NCI-H82 treated with DMSO at 0.1 percent for 48 hours (cell line): ENCODE measurements around the gene MPP2.
"Not testable (repeated sequence)": the region's sequence is repeated elsewhere in the genome, so short reads cannot be mapped to it uniquely, and the experiment has no call there.

Source experiments
- DNase-seq: peaks from one replicate; lab custom pipeline; 2025; ENCODE audit not compliant: unreplicated experiment; lab: John Stamatoyannopoulos, UW

The MPP2 gene

GRCh38 chr17:43931062-43931571 lies 23.8 kb upstream of the MPP2 start:
- DNase-seq, result no peak

GRCh38 chr17:43928609-43929008 lies 21.3 kb upstream of the MPP2 start:
- no peak for DNase-seq

GRCh38 chr17:43927929-43928328 lies 20.6 kb upstream of the MPP2 start:
- DNase-seq, result not testable (repeated sequence)

- no peak for DNase-seq
Observed at GRCh38 chr17:43927060-43927864, 19.9 kb upstream of the MPP2 start.

GRCh38 chr17:43924558-43924957 lies 17.2 kb upstream of the MPP2 start:
- DNase-seq, result no peak

- no peak for DNase-seq
Observed at GRCh38 chr17:43920500-43921095, 13.3 kb upstream of the MPP2 start.

GRCh38 chr17:43918026-43918389 lies 10.7 kb upstream of the MPP2 start:
- DNase-seq, result no peak

GRCh38 chr17:43917348-43918025 lies 10.2 kb upstream of the MPP2 start:
- DNase-seq, result peak; percentile 14

- DNase-seq, result no peak
Observed at GRCh38 chr17:43917016-43917347, 9.6 kb upstream of the MPP2 start.

GRCh38 chr17:43916385-43916784 lies 9.0 kb upstream of the MPP2 start:
- no peak for DNase-seq

- DNase-seq, result no peak
Observed at GRCh38 chr17:43915559-43915958, 8.2 kb upstream of the MPP2 start.

GRCh38 chr17:43914451-43914850 lies 7.1 kb upstream of the MPP2 start:
- peak; percentile 85 for DNase-seq

GRCh38 chr17:43913584-43913983 lies 6.2 kb upstream of the MPP2 start:
- DNase-seq, result no peak

GRCh38 chr17:43912635-43913304 lies 5.4 kb upstream of the MPP2 start:
- DNase-seq, result no peak

GRCh38 chr17:43911904-43912303 lies 4.6 kb upstream of the MPP2 start:
- no peak for DNase-seq

- DNase-seq, result no peak
Observed at GRCh38 chr17:43909537-43910231, 2.3 kb upstream of the MPP2 start.

GRCh38 chr17:43907998-43908721 lies 824 bp upstream of the MPP2 start:
- DNase-seq, result peak; percentile 51

- DNase-seq, result no peak
Observed at GRCh38 chr17:43906951-43907424, 348 bp downstream of the MPP2 start.

- DNase-seq, result no peak
Observed at GRCh38 chr17:43905985-43906852, 1.1 kb downstream of the MPP2 start.
